C4-2B (cell line): ENCODE data around the gene RAB3A.

ENCODE experiments used
- CTCF ChIP-seq: fragments of 450-650 bp; conservative IDR thresholded peaks from 2 replicates; pipeline ENCODE4 v1.5.1; 2017; ENCODE audit warnings: mild to moderate bottlenecking
- ZFX ChIP-seq: fragments of 450-650 bp; IDR thresholded peaks from 2 replicates; pipeline ENCODE4 v1.6.1; 2017

DNA sequence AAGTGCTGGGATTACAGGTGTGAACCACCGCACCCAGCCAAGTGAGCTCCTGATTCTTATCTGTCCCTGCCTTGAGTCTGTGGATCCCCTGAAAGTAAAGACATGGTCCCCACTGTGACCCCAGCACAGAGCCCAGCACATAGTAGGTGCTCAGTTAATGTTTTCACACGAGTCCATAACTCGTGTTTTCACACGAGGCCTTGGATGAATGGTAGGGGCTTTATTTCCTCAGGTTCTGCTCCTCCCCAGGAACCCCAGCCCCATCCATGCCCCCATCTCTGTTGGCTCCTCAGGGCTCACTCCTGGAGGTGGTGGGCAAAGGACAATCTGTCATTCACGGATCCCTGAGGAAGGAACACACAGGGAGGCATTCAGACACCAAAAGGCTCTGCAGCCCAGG lies 46.0 kb upstream of the RAB3A start:
- TF ChIP-seq CTCF (no peak), ZFX (no peak)
